Bronchial epithelial cell (primary cell): ENCODE measurements around the gene MMEL1. TPM values are rescaled to one million over a fixed set of nuclear protein-coding genes. Genes with fewer than 3 reads are reported as not detected.

ENCODE experiments used
- DNase-seq: peaks from one replicate; pipeline ENCODE4 v3.0.0-alpha.2; 2010; ENCODE audit warnings: low read depth
- FAIRE-seq: peaks from 2 replicates; lab custom pipeline; 2011; peaks lifted over from hg19 to GRCh38; lab: Jason Lieb, UNC
- H3K27me3 ChIP-seq: 2 replicates; pipeline ENCODE4 v1.5.1; 2011; ENCODE audit warnings: low read length; ENCODE audit not compliant: control insufficient read depth, insufficient read depth
- H3K36me3 ChIP-seq: 2 replicates; pipeline ENCODE4 v1.5.1; 2011; ENCODE audit warnings: low read length; ENCODE audit not compliant: control insufficient read depth, insufficient read depth
- H3K4me3 ChIP-seq: 2 replicates; pipeline ENCODE4 v1.5.1; 2011; ENCODE audit warnings: mild to moderate bottlenecking, low read depth, low read length, control low read depth
- total RNA-seq: library from RNA; depleted of rRNA; stranded (reverse); fragments of >200 nt; gene quantifications from 2 replicates; pipeline ENCODE4 v1.2.1, GENCODE V29; 2014
- TF ChIP-seq, protein P1 (sequence below): IDR thresholded peaks from 2 replicates; pipeline ENCODE4 v1.5.1; 2011; ENCODE audit warnings: mild to moderate bottlenecking, moderate library complexity, low read length, control low read depth, inconsistent platforms; ENCODE audit not compliant: insufficient read depth, severe bottlenecking

MMEL1 gene
- total RNA-seq, 1 donor from 2014 or later, result not detected

DNA sequence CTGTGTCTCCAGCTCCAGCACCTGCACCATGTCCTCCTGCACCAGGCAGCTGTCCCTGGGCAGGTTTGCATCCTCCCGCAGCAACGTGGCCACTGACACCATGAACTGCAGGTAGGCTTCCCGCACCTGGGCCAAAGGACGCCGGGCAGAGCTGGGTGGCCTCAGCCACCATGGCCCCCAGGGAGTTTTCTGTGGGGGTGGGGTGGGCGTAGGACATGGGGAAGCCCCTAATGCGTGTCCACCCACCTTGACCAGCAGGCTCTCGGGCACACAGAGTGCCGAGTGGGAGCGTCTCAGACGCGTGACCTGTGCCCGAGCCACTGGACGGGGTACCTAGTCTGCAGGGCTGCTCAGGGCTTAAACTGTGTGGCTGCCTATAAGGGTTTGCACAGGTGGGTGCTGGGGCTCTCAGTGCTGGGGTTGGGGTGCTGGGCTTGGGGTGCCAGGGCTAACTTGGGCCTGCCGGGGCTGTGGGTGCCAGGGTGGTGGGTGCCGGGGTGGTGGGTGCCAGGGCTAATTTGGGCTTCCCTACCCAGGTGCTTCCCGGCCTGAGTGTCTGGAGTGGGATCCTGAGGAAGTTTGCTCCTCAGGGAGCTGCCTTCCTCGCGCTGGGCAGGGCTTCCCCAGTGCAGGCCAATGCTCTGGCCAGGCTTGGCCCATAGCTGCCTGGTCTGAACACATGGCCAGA is 28.5 kb downstream of the MMEL1 start:
- Histone ChIP-seq H3K27me3 (peaks cover 1% of the 10 kb centered on the region), H3K4me3 (no peak overlapping the region), H3K36me3 (no peaks in the 10 kb centered on the region)
- FAIRE-seq (no peak), DNase-seq (no peak)
- TF ChIP-seq, protein P1, sequence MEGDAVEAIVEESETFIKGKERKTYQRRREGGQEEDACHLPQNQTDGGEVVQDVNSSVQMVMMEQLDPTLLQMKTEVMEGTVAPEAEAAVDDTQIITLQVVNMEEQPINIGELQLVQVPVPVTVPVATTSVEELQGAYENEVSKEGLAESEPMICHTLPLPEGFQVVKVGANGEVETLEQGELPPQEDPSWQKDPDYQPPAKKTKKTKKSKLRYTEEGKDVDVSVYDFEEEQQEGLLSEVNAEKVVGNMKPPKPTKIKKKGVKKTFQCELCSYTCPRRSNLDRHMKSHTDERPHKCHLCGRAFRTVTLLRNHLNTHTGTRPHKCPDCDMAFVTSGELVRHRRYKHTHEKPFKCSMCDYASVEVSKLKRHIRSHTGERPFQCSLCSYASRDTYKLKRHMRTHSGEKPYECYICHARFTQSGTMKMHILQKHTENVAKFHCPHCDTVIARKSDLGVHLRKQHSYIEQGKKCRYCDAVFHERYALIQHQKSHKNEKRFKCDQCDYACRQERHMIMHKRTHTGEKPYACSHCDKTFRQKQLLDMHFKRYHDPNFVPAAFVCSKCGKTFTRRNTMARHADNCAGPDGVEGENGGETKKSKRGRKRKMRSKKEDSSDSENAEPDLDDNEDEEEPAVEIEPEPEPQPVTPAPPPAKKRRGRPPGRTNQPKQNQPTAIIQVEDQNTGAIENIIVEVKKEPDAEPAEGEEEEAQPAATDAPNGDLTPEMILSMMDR, result no peak

DNA sequence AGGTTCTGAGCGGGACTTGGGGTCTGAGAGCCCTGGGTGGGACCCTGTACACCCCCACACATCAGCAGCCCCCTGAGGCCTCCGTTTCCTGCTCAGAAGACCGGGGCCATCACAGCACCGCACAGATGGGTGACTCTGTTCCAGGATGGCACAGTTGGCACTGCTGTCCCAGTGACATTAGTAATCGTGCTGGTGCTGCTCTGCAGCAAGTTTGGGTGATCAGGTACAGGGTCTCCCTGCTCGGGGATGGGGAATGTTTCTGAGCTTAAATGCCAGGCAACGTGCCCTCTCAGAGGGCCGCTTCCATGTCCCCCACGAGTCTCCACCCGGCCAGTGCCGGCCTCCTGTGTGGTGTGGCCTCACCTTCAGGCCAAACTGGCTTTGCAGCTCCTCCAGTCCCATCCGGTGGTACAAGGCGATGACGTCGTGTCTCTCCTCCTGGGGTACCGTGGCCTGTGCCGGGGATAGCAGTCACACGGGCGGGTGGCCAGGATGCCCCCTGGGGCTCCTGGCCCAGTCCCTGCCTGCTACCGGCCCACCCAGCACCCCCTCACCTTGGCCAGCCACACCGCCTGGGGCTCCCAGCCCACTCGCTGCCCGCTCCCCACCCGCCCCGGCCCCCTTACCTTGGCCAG is 29.2 kb downstream of the MMEL1 start:
- no peak for DNase-seq
- FAIRE-seq, result no peak

DNA sequence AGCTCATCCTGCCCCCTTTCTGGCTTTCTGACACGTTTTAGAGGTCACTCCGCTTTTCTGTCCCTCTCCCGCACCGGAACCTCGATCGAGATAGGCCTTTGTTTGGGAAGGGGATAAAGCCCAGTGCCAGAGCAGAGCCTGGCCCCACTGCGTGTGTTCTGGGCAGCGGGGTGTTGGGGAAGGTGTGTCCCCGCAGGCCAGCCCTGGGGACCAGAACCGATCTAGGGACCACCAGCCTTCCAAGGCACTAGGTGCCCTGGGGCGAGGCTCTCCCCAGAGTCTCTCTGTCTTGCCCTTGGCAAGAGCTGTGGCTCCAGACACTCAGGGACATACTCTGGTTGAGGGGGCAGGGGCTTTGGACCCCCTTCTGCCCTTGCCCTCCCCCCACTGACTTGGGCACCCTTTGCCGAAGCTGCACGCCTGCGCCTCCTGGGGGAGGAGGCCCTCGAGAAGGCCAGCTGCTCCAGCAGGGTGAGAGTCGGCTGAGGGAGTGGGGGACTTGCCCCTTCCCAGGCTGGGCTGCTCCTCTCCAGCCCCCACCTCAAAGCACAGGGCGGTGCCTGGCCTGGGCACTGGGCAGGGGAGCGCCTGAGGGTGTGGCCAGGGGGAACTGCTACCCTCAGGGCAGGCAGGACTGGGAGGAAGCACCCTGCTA is 29.8 kb downstream of the MMEL1 start:
- TF ChIP-seq, protein P1, result no peak
- H3K36me3 ChIP-seq, result no peaks in the 10 kb centered on the region
- DNase-seq (no peak), FAIRE-seq (no peak)
- H3K4me3 ChIP-seq, result no peak overlapping the region
- H3K27me3 ChIP-seq, result peaks cover 1% of the 10 kb centered on the region

More for the DNA sequence above, 29.2 kb downstream of the MMEL1 start:
- H3K27me3 ChIP-seq, result peaks cover 1% of the 10 kb centered on the region
- H3K4me3 ChIP-seq, result no peak overlapping the region
- TF ChIP-seq, protein P1, result no peak
- H3K36me3 ChIP-seq, result no peaks in the 10 kb centered on the region

DNA sequence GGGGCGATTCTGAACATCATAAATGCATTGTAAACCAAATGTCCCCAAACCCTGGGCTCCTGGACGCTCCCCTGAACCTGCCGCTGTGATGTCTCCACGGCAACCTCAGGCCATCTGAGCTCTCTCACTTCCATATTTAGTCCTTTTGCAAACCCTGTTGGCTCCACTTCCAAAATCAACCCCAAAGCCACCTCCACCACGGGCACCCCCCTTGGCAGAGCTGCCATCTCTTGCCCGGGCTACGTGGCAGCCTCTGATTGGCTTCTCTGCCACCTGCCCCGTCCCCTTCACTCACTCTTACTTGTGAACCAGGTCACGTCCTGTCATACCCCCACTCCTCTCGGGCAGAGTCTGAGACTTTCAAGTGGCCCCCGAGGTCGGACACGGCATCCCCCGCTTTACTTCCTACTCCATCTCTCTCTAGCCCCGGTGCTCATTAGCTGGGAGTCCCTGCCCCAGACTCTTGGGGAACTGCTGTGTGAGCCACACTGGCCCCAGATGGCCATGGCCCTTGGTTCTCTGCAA is 30.4 kb downstream of the MMEL1 start:
- no peak for DNase-seq
- TF ChIP-seq, protein P1, result no peak
- Histone ChIP-seq H3K4me3 (no peak overlapping the region), H3K27me3 (peaks cover 1% of the 10 kb centered on the region), H3K36me3 (no peaks in the 10 kb centered on the region)
- no peak for FAIRE-seq

DNA sequence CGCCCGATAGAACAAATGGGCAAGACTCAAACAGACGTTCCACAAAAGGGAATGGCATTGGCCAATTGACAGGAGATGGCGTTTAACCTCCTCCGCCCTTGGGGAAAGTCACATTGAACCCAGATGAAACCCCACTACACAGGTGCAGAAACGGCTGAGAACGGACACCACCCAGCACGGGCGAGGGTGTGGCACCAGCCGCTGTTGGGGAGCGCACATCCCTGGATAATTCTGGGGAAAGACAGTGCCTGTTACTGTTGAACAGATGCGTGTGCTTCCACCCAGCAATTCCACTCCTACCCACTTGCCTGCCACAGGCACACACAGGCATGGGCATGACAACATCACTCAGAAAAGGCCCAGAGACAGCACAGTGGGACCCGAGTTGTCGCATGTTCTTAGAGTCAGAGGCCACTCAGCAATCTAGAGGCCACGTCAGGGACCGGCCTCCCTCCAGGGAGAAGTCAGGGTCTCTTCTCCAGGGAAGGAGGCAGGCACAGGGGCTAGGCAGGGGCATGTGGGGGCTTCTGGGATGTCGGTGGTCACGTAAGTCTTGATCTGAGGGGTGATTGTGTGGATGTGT is 31.0 kb downstream of the MMEL1 start:
- TF ChIP-seq, protein P1, result no peak
- DNase-seq (no peak), FAIRE-seq (no peak)
- no peaks in the 10 kb centered on the region for H3K36me3 ChIP-seq
- H3K4me3 ChIP-seq, result no peak overlapping the region
- peaks cover 1% of the 10 kb centered on the region for H3K27me3 ChIP-seq
